ENCODE data around the gene ZNF286A. TPM values are rescaled to one million over a fixed set of nuclear protein-coding genes. Genes with fewer than 3 reads are reported as not detected.
"Not testable (repeated sequence)": the region's sequence is repeated elsewhere in the genome, so short reads cannot be mapped to it uniquely, and the experiment has no call there.

The ZNF286A gene
- total and polyA plus RNA-seq, 10 of the 15 experiments (the other 5 are each of a cell fraction or from before 2014, with no cell fraction given): 8.1 to 31.2 (median 18.2) TPM

DNA sequence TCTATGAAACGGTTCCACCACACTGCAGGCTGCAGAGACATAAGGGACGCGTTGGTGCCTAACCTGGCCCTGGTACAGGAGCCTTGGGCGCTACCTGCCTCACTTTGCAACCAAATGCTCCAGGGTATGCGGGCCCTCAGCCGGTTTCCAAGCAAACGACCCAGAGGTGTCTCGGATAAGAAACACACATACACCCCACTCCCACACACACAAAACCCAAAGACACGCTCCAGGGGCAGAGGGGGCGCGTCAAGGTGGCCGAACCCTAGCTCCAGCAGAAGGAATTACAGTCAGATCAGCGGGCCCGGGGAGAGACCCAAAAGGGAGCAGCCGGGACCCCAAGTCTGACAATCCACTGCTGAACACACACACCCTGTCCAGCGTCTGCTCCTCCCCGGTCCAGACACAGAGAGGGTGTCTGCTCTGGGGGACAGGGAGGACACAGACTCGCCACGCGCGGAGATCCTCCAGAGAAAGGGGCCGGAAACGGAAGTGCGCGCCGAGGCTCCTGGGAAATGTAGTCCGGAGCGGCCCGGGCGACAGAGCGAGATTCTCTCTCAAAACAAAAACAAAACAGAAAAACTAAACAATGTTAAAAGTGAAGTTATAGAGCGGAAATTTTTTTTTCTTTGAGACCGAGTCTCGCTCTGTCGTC, 15.6 kb upstream of the ZNF286A start, which contains the start of gene TRIM16 (continued):
- peak; percentile 95 for TF ChIP-seq ZBTB40 (IDR thresholded peaks at IDR 0.05; ENCODE audit: borderline replicate concordance)
- 0 out of 2 replicates have a peak, but pooled peaks have one; percentile 38 for TF ChIP-seq POLR2AphosphoS5 (IDR thresholded peaks at IDR 0.05; ENCODE audit: low read length)
- TF ChIP-seq NKRF (conservative IDR thresholded peaks at IDR 0.05): 0 out of 2 replicates have a peak, but pooled peaks have one; percentile 26
- TF ChIP-seq SMAD5 (IDR thresholded peaks at IDR 0.05; ENCODE audit: low read depth): peak; percentile 45; the same call in 1 of the 2 replicates
- TF ChIP-seq ELK1 (IDR thresholded peaks at IDR 0.05; ENCODE audit: low read depth, low read length): peak; percentile 34; the same call in 1 of the 2 replicates
- TF ChIP-seq GABPA (IDR thresholded peaks at IDR 0.05; ENCODE audit: low read depth): peak; percentile 94
- TF ChIP-seq MLLT1 (IDR thresholded peaks at IDR 0.05): 0 out of 2 replicates have a peak, but pooled peaks have one; percentile 53
- peak; percentile 71; the same call in 1 of the 2 replicates for TF ChIP-seq BACH1 (IDR thresholded peaks at IDR 0.05; ENCODE audit: borderline replicate concordance)
- peak; percentile 81 for TF ChIP-seq HCFC1 (IDR thresholded peaks at IDR 0.05; ENCODE audit: low read length)

GRCh38 chr17:15687494-15687893, 12.1 kb upstream of the ZNF286A start:
- SMC1A ChIA-PET (ENCODE audit: uncharacterized antibody, unreplicated experiment); ATAC-seq; H3K27ac ChIP-seq (ENCODE audit: control insufficient read depth, insufficient read depth); H3K9me3 ChIP-seq (replicated peaks; ENCODE audit: control insufficient read depth, insufficient read depth, low read length); H2AFZ ChIP-seq (ENCODE audit: control insufficient read depth, low read depth, low read length); FAIRE-seq; BruUV-seq (replicated peaks); H3K4me2 ChIP-seq (ENCODE audit: control insufficient read depth, insufficient read depth); POLR2A ChIA-PET; intact Hi-C loops (cut with micrococcal nuclease; ENCODE audit: unreplicated experiment); H3K4me1 ChIP-seq (ENCODE audit: control insufficient read depth, insufficient read depth, low read length); CTCF ChIA-PET; DNase-seq (ENCODE audit: low read depth, low spot score); H3K9ac ChIP-seq (ENCODE audit: control insufficient read depth, insufficient read depth, low read length); H3K79me2 ChIP-seq (ENCODE audit: control insufficient read depth, insufficient read depth, low read length); H4K20me1 ChIP-seq (ENCODE audit: control insufficient read depth, insufficient read depth); in situ Hi-C loops (cut with MboI); RAD21 ChIA-PET (ENCODE audit: unreplicated experiment); H3K27me3 ChIP-seq (replicated peaks in 1 of 2; ENCODE audit: control insufficient read depth in 2 of 2, insufficient read depth in 2 of 2, low read length in 1 of 2); H3K4me3 ChIP-seq; H3K36me3 ChIP-seq (ENCODE audit: control insufficient read depth in 2 of 2, insufficient read depth in 2 of 2, low read length in 1 of 2): not testable (repeated sequence)
- 0% methylated on average over 1 of the region's 1 CpG for WGBS (ENCODE audit: insufficient coverage, insufficient replicate concordance, low lambda C conversion rate, missing lambda C conversion rate)

Data from GM12878 (cell line).